HS-5 (cell line): ENCODE measurements around the gene MOCOS.
"Not testable (repeated sequence)": the region's sequence is repeated elsewhere in the genome, so short reads cannot be mapped to it uniquely, and the experiment has no call there.

Source experiments
- DNase-seq: peaks from one replicate; pipeline ENCODE4 v3.0.0-alpha.2; 2012; ENCODE audit warnings: low read depth

The MOCOS gene

DNA sequence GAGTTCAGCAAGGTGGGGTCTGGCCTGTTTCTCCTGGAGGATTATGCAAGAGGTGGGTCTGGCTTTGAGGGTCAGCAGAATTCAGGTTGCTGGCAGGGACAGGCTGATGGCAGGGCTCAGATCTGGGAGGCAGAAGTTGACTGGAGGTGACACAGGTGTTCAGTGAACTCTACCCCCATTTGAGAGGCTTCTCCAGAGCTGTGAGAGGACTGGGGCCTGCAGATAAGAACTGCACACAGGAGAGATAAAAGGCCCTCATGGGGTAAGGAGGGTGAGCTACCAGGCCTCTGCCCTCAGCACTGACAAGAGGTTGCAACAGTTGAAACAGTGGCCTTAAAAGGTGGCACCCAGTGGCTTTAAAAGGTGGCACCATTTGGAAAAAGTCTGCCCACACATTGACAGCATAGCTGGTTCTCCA is 13.1 kb downstream of the MOCOS start:
- no peak for DNase-seq

DNA sequence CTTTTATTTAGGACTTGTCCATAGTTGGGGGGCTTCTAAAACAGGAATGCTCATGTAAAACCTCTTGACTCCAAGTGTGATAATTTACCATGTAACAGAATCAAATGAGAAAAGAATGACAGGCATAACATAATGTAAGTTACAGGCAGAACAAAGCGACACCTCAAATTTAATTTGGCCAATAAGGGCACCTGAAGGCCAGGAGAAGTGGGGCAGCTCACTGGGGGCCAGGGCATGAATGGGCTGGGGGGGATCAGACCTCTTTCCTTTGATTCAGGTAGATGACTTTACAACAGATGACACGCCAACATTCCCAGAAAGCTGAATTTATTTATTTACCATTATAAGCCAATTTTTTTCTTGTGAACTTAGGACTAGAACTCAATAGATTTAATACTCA is 14.5 kb downstream of the MOCOS start:
- no peak for DNase-seq

DNA sequence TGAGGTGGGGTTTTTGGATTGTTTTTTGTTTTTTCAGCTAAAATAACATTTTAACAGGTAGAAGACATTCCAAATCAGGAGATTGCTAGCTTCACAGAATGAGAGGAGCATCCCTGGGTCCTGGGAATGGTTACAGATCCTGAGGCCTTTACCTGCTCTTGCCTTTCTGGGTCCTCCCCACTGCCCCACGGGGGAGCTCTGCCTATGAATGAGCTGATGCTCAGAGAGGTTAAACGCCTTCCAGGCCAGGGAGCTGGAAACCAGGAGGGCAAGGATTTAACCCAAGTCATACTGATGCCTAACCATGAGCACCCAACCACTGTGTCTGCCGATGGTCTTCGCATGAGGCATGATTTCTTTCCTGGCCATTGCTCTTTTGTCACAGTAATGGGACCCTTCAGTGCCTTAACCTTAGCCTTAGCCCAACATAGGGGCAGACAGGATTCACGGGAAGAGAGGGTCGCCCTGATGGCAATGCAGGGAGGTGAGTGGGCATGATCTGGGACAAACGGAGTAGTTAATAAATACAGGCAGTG is 16.1 kb downstream of the MOCOS start:
- no peak for DNase-seq

DNA sequence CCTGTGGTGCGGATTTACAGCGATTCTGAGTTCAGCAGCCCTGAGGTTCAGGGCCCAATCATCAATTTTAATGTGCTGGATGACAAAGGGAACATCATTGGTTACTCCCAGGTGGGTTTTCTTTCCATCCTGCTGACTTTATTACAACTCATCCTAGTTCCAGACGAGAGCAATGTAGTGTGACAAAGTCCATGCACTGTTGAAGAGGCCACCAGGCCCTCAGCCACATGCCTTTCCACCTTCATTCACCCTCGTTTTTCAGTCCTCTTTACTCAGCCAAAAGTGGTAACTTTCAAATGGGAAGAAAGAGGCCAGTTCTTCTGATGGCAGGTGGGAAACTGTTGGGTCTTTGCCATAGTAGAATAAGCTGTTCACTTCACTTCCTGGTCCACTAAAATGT is 17.9 kb downstream of the MOCOS start:
- DNase-seq, result no peak

DNA sequence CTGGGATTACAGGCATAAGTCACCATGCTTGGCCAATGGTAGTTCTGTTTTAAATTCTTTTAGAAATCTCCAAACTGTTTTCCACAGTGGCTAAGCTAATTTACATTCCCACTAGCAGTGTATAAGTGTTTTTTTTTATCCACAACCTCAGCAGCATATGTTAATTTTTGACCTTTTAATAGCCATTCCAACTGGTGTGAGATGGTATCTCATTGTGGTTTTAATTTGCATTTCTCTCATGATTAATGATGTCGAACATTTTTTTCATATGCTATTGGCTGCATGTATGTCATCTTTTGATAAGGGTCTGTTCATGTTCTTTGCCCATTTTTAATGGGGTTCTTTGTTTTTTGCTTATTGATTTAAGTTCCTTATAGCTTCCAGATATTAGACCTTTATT is 20.0 kb downstream of the MOCOS start:
- DNase-seq, result no peak

DNA sequence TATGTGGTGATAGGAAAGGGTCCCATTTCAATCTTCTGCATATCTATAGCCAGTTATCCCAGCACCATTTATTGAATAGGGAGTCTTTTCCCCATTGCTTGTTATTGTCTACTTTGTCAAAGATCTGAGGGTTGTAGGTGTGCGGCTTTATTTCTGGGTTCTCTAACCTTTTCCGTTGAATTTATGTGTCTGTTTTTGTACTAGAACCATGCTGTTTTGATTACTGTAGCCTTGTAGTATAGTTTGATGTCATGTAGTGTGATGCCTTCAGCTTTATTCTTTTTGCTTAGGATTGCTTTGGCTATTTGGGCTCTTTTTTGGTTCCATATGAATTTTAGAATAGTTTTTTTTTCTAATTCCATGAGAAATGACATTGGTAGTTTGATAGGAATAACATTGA is 20.7 kb downstream of the MOCOS start:
- not testable (repeated sequence) for DNase-seq

DNA sequence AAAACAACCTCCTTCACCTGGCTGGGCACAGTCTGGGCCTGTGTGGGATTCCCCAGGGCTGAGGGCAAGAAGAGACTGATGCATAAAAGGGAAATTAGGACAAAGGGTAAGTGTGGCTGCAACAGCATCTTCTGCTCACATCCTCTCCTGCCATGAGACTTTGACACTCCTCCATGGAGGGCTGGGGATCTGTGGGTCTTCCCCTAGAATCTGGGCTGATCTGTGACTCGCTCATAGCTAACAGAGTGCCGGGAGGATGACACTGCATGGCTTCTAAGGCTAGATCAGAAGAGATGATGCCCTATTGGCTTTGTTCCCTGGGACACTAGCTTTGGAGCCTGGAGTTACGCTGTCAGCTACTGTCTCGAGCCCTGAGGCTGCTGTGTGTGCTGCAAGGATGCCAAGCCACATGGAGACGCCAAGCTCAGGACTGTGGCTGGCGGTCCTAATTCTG is 24.3 kb downstream of the MOCOS start:
- no peak for DNase-seq

DNA sequence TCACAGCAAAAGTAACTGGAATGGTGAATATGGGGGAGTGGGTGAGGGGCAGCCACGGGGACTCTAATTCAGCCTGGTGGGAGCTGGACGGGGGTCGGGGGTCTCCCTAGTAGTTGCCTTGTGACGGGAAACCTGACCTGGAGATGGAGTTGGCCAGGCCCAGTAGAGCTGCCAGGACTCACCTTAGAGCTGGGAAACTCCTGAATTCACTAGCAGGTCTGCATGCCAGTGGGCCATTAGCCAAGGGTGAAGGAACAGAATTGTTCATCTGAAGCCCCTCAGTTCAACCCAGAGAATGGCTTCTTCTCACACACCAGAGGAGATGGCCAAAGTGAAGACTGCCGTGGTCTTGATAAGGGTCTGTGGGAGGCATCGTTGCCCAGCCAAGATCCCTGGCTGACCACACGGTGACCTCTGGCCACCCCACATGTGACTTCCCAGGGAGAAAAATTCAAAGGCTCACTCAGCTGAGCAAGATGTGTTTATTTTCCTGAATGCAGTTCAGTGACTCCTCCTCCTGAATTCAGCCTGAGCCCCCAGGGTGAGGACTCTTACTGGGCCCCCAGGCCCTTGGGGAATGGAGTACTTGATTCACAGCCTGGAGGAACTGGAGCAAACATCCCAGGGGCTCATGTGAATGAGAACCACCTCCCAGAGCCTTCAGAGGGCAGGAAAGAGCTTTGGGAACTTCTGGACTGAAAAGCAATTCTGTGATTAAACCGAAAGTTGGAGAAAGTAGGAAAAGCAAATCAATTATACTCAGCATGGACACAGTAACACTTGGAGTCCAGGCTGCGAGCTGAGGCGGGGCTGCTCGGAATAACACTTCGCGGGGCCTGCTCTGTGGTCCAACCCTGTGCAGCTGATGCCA is 25.2 kb downstream of the MOCOS start:
- no peak for DNase-seq

DNA sequence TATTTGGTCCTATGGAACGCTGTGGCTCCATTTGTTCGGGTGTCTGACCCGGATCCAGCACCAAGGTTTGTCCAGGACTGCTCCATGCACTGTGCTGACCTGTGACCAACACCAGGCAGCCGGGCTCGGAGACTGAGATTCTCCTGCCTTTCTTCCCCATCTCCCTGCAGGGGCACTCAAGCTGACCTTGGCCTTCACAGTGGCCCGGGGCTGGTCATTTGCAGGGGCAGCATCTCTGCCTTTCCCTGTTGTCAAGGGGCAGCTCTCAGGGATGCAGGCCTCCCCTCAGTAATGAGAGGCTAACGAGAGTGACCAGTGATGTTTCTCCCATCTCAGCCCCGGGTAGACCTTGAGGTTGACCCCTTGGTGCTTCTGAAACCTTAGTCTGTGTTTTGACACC is 27.5 kb downstream of the MOCOS start:
- DNase-seq, result no peak

DNA sequence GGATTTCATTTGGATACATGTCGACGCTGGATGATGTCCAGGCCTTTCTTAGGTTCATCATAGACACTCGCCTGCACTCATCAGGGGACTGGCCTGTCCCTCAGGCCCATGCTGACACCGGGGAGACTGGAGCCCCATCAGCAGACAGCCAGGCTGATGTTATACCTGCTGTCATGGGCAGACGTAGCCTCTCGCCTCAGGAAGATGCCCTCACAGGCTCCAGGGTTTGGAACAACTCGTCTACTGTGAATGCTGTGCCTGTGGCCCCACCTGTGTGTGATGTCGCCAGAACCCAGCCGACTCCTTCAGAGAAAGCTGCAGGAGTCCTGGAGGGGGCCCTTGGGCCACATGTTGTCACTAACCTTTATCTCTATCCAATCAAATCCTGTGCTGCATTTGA is 28.3 kb downstream of the MOCOS start:
- no peak for DNase-seq

DNA sequence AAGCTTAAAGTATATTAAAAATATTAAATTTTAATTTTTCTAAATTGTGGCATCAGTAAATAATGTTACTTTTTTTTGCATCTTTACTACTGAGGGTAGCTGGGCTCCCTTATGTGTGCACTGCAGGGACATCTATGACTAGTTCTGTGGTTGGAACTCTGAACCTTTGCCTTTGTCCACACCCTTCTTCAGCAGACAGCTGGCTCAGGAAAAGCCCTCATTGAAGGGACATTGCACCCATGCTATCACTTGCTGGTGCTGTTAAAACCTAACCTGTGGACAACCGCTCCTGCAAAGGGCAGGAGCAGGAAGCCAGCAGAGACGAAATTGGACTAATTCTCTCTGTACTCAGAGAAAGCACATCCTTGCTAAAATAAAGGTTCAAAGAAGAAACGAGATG is 30.1 kb downstream of the MOCOS start:
- no peak for DNase-seq

DNA sequence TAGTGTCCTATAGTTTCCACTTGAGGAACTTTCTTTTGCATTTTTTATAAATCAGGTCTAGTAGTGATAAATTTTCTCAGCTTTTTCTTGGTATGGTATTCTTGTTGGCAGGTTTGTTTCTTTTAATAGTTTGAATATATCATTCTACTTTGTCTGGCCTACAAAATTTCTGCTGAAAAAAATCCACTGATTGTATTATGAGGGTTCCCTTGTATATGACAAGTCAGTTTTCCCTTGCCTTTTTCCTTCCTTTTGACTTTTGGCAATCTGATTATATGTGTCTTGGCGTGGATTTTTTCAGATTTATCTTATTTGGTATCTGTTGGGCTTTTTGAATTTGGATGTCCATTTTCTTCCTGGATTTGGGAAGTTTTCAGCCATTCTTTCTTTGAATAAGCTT is 41.9 kb downstream of the MOCOS start:
- DNase-seq, result no peak

DNA sequence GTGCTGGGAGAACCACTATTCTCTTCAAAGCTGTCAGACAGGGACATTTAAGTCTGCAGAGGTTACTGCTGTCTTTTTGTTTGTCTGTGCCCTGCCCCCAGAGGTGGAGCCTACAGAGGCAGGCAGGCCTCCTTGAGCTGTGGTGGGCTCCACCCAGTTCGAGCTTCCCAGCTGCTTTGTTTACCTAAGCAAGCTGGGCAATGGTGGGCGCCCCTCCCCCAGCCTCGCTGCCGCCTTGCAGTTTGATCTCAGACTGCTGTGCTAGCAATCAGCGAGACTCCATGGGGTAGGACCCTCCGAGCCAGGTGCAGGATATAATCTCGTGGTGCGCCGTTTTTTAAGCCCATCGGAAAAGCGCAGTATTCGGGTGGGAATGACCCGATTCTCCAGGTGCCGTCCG is 53.2 kb downstream of the MOCOS start:
- DNase-seq, result not testable (repeated sequence)

DNA sequence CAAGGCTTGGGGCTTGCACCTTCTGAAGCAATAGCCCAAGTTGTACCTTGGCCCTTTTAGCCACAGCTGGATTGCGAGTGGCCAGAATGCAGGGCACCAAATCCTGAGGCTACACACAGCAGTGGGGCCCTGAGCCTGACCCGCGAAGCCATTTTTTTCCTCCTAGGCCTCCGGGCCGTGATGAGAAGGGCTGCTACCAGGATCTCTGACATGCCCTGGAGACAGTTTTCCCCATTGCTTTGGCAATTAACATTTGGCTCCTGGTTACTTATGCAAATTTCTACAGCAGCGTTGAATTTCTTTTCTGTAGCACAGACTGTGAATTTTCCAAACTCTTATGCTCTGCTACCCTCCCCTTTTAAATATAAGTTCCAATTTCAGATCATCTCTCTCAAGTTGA is 54.5 kb downstream of the MOCOS start:
- no peak for DNase-seq

DNA sequence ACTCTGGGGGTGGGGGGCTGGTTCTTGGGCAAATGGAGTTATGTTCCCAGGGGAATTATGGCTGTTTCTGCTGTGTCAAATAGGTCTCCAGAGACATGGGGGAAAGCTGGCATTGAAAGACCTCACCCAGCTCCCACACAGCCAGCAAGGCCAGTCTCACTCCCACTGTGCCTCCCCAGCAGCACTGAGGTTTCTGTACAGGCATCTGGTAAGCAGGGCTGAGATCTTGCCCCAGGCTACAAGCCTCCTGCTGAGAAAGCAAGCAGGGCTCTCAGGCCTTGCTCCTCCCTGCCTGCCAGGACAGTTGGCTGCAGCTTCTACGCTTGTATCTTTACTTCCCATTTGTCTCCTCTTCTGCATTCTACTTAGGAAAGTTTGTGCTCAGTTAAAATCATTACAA is 59.7 kb downstream of the MOCOS start:
- no peak for DNase-seq

DNA sequence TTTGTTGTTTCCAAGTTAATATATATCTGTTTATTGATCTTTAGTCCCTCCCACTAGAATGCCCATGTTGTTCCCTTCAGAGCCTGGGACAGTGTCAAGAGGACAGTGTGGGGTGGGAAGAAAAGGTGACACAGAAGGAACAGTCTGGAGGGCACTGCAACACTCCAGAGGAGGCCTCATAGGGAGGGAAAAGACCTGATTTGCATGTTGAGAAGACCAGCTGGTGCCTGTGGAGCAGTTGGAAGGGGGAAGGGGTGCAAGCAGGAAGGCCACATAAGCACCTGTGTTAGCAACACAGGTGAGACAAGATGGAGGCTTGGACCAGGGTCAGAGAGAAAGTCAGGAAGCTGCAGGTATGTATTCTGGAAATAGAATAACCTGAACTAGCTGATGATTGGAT is 62.1 kb downstream of the MOCOS start:
- DNase-seq, result no peak

DNA sequence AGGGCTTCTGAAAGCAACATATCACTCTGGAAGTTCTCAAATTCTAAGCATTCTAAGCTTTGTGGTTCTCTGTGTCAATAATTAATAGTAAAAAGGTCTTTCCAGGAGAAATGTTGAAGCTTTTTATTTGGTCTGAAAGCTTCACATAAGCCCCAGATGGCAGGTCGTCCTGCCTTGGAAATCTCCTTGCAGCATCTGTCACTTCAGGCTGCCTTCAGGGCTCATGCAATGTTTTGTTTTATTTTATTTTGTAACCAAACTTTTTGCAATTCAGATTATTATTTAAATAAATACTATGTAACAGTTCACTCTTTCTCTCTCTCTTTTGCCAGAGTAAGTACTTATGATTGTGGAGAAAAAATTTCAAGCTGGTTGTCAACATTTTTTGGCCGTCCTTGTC is 63.5 kb downstream of the MOCOS start:
- no peak for DNase-seq

DNA sequence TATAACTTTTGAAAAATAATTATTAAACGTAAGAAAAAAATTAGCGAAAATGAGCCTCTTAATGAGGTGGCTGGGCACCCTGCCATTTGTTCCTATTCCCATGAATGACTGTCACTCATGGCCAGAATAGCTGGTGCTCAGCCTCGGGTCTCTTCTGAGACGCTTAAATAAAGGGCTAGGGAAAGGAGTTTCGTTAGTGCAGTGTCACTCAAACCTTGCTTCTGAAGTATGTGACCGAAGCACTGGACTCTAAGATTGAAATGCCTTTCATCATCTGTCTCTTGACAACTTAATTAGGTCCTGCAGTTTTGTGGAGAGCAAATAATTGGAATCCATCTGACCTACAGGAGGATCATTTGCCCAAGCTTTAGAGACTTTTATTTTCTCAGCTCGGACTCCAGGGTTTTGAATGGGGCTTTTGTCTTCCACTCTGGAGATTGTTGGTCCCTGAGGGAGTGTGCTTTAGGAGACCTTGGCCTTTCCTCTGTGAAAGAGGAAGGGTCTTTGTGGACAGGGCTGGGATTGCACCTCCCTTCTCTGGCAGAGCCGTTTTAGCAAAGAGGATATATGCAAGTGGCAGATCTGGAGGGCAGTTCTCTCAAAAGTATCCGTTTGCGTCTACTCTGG is 67.9 kb downstream of the MOCOS start:
- DNase-seq, result no peak

DNA sequence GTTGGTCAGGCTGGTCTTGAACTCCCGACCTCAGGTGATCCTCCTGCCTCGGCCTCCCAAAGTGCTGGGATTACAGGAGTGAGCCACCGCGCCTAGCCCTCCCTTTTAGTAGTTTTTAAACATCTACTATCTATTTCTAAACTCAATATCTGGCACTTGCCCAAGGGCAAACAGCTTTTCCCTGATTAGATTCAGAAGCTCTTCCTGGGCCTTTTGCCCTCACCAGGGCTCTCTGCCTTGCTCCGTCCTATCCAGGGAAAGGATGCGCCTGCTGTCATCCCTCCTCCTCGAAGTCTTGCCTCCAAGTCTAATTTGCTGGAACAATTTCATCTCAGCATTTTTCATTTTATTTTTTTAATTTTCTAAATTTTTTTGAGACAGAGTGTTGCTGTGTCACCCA is 68.8 kb downstream of the MOCOS start:
- DNase-seq, result no peak

DNA sequence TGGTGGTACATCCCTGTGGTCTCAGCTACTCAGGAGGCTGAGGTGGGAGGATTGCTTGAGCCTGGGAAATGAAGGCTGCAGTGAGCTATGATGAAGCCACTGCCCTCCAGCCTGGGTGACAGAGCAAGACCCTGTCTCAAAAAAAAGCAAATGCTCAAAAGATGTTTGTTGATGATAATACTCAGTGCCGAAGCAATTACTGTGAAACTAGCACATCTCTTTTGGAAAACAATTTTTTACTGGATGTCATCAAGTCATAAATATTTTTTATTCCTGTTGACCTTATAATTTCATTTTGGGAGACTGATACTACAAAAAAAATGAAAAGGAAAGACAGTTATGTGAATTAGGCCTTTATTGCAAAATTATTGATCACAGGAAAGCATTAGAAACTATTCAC is 75.7 kb downstream of the MOCOS start:
- DNase-seq, result no peak

DNA sequence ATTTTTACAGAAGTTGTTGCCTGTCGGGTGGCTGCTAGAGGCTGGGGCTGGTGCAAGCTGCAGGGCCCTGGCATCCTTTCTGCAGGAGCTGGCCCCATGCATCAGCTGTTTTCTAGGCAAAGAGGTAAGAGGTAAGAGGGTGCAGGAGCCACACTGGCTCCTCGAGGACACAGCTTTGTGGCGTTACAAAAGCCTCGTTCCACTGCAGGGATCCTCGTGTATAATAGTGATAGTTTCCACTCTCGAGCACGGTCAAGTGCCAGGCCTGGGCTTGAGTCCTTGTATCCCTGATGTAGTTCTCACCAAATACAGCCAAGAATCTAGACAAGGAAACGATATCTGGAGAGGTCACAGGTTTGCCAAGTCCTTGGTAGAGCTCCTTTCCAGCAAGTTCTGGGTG is 77.0 kb downstream of the MOCOS start:
- DNase-seq, result no peak

DNA sequence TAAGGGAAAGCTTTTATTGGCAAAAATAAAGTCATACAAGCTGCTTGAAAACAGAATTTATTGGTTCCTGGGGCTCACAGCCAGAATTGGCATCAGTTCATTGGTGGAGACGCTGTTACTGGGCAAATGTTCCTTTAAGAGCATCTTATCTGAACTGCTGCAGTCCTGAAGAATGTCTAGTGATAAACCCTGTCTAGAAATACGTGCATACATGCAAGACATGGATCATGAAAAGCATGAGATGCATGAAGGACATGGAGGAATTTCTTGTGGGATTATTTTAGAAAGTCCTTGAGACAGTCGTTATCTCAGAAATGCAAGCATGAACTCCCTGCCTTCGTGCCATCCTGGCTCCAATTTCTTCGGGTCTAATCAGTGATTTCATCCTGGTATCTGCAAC is 77.7 kb downstream of the MOCOS start:
- DNase-seq, result no peak

DNA sequence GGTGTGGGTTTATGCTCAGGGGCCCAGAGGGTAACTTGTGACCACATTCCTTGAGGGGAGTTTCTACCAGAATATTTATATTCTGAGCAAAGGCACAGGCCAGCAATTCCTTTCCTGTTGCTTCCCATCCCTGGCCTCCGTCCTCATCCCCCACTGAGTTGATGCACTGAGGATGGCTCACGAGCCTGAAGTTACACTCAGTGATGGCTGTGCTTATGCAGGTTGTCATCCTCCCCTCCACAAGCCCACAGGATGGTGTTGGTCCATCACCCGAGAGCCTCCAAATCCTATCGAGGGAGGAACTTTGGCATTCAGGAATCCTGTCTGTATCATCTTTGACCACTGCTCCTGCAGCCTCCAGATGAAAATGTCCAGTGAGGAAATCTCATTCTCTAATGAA is 81.9 kb downstream of the MOCOS start:
- no peak for DNase-seq

DNA sequence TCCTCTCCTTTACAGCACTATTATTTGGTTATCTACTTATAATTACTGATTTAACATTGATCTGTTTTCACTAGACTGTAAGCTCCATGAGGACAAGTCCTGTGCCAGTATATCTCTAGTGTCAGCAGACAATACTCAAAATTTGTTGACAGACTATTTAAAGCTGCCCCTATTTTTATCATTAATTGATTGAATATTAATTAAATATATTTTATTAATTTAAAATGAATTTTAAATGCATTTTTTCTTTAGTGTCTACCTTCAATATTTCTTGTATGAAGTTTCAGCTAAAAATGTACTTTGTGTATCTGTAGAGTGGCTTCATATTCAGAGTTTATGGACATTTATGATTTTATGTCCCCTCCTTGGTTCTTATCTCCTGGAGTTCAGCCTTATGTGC is 83.9 kb downstream of the MOCOS start:
- DNase-seq, result no peak
